GM03348 (cell line): ENCODE data around the gene NMRAL1.

Source experiments
- DNase-seq: peaks from one replicate; pipeline ENCODE4 v3.0.0; 2012; ENCODE audit warnings: low spot score

NMRAL1 gene

DNA sequence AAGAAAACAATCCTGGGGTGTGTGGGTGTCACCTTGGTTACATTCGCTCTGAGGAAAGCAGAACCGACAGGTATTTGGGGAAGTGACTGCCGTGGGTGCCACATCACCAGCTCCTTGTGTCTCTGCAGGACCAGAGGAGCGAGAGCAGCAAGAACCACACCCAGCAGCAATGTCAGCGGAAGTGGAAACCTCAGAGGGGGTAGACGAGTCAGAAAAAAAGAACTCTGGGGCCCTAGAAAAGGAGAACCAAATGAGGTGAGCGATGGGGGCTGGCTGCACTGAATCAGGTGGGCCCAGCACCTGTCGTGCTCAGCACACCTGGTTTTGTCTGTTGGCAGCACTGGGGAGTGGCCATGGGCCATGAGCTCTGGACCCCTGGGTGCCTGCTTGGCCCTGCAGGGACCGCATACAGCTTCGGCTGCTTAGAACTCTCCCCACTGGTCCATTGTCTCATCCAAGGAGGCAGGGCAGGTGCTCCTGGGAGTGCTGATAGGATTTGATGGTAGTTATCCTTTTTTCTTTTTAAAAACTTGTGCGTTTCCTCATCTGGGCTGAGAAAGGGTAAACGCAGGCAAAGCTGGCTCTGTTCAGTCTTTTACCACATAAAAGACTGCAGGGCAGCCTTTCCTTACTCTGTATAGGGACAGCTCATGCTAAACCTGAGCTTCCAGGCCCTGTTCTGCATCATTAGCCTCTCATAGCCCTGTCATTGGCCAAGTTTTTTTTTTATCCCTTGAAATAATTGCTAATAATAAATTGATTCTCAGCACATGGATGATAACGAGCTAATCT, 31.1 kb upstream of the NMRAL1 start:
- no peak for DNase-seq

DNA sequence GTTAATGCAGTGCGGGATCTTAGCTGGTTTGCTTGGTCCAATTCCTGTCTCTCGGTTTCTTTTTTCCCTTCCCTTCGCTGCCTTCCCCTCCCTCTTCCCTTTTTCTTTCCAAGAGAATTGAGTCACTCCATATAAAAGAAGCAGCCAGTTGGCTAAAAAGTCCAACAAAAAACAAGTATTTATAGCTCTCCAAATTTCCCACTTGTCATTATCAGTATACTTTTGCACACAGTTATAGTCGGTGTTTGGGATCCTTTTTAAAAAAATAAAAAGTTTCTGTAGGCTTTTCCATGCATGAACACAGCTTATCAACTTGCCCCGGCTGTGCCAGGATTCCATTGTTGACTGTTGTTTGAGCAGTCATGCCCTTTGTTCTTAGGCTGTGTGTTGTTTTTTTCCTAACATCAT, 26.6 kb upstream of the NMRAL1 start:
- DNase-seq = peak; percentile 58

DNA sequence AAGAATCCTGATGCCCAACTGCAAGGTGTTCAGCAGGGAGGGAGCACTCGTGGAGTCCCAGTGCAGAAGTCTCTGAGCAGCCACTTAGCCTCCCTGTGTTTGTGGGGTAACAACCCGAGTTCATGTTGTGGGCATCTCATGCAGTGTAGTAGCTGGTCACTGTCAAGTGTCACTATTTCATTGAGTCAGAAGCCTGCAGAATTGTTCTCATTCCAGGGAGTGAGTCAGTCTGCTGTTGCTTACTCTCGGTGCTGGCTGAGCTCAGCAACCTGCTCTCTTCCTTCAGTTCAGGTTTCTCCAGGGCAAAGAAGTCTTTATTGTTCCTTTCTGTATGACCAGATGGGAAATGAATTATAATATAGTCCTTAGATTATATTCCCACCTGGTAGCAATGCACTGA, 25.8 kb upstream of the NMRAL1 start:
- DNase-seq = peak; percentile 86

DNA sequence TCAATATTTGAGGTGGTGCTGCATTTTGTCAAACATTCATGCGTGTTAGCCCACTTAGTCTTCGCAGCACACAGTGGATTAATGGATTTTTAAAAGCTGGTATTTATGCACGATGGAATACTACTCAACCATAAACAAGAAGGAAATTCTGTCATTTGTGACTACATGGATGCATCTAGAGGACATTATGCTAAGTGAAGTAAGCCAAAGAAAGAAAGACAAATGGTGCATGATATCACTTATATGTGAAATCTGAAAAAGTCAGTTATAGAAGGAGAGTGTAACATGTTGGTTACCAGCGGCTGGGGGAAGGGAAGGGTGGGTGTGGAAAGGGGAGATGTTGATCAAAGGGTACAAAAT, 24.8 kb upstream of the NMRAL1 start:
- DNase-seq = no peak

DNA sequence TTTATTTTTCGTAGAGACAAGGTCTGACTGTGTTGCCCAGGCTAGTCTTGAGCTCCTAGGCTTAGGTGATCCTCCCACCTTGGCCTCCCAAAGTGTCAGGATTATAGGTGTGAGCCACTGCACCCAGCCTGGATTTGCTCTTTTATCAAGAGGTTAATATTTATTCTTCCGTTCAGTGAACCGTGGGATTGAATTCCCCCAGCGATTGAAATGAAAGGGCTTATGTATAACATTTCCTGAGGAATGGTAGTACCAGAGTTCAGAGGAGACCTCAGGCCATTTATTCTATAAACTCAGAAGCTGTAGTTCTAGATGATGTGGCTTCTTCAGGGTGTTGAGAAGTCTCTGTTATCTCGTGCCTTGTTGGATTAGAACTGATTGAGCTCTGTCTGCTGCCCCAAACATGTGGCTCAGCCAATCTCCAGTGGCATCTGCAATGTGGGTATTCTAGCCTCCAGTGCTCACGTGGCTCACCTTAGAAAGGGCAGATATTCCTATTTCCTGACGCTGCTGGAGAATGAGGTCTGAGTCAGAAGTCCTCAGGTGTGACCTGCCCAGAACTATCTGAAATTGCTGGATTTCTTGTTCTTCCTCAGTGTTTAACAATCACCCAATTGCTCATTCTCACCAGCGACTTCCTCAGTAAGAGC, 24.2 kb upstream of the NMRAL1 start:
- DNase-seq = no peak

DNA sequence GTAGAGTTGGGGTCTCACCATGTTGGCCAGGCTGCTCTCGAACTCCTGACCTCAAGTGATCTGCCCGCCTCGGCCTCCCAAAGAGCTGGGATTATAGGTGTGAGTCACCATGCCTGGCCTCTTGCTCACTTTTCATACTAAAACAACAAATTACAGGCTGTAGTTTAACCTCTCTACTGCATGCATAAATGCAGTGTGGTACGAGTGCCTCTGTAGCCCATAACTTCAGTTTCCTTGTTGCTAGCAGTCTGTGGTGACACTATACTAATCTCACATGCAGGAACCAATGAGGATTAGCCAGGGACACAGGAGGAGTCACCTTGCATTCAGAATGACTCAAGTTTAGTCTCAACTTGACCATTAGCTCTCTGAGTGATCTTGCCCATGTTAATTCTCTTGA, 21.9 kb upstream of the NMRAL1 start:
- DNase-seq = no peak

DNA sequence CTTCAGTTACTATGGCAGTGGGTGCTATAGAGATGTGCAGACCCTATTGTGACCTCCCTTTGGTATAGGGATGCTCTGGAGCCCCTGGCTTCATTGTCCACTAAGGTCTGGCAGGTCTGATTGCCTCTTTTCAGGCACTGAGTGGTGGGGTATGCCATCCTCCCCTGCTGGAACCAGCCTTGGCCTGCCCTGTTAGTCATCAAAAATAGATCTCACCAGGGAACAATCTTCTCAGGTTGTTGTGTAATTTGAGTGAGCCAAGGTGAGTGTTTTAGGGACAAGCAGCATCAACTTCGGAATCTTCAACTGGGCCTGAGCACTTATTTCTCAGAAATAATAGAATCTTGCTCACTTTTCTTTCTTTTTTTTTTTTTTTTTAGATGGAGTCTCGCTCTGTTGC, 21.3 kb upstream of the NMRAL1 start:
- DNase-seq = no peak

DNA sequence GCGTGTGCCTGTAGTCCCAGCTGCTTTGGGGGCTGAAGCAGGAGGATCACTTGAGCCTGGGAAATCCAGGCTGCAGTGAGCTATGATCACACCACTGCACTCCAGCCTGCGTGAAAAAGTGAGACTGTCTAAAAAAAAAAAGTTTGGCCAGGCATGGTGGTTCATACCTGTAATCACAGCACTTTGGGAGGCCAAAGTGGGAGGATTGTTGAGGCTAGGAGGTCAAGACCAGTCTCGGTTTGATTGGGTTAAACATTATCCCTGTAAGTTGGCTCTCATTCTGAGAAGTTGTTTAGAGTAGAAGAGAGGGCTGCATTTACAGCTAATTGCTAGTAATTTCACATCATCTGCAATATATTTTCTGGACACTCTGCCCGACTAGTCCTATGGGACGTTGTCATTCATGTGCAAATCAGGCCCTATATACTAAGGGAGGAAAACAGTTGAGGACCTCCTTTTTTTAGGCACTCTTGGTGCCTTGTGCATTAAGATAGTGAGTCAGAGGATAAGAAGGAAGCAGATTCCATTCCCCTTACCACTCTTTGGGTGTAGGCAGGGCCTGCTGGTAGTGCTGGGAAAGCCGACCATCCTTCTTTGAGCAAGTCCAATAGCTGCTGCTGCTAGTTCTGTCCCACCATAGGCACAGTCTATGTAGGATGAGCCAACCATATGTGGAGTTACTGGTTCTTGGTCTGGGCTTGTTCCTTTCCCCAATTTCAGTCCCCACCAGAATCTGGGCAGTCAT, 20.5 kb upstream of the NMRAL1 start:
- peak; percentile 68 for DNase-seq

DNA sequence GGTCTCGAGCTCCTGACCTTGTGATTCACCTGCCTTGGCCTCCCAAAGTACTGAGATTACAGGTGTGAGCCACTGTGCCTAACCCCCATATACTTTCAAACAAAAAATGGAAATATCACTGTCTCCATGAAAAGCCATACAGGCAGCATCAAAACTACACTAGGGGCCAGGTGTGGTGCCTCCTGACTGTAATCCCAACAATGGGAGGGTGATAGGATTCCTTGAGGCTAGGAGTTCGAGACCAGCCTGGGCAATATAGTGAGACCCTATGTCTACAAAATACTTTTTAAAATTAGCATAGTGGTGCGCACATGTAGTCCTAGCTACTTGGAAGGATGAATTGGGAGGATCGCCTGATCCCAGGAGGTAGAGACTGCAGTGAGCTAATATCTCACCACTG, 17.5 kb upstream of the NMRAL1 start:
- DNase-seq = no peak

DNA sequence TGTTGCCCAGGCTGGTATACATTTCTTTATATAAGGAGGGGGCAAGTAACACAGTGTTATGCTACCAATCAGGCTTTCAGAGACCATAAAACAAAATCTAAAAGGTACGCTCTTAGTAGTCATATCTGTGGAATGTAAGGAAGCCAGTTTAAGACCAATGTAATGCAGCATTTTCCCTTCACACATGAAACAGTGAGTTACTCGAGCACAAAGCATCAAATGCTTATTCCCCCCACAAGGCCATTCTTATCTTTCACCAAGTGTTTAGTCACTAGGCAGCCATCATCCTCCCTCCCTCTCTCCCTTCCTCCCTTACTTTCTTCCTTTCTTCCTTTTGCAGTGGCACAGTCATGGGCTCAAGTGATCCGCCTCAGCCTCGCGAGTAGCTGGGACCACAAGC, 14.6 kb upstream of the NMRAL1 start:
- DNase-seq = peak; percentile 78

DNA sequence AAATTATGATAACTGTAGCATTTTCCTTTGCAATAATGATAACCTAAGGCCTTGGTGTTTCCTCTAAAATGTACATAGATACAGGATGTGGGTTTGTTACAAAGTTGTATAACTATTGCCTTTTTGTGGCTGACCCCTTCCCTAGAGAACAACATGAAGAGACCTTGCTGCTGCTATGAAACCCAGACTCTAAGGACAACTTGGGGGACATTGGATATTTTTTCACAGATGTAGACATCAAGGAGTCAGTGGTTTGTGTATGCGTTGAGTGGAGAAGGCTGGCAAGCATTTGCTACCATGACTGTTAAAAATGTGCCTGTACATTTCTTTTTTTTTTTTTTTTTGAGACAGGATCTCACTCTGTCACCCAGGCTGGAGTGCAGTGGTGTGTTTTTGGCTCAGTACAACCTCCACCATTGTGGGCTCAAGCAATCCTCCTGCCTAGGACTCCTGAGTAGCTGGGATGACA, 14.1 kb upstream of the NMRAL1 start:
- no peak for DNase-seq

DNA sequence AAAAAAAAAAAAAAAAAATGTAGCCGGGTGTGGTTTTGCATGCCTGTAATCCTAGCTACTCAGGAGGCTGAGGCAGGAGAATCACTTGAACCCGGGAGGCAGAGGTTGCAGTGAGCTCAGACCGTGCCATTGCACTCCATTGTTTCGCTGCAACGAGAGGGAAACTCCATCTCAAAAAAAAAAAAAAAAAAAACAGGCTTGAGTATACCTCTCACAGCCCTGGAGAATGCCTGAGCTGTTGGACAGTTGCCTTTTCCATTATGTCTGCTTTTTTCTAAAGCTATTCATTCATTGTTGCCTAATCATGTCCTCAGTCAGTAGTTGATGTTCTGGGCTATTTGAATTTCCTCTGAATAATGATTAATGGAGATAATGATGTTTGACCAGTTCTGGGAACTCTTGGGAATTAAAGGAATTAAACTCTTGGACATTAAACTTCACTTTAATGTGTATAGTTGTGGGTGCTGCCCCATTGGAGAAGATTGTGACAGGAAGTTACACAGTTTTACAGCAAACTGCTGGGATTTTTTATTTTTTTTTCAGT, 13.6 kb upstream of the NMRAL1 start:
- DNase-seq = peak; percentile 67

DNA sequence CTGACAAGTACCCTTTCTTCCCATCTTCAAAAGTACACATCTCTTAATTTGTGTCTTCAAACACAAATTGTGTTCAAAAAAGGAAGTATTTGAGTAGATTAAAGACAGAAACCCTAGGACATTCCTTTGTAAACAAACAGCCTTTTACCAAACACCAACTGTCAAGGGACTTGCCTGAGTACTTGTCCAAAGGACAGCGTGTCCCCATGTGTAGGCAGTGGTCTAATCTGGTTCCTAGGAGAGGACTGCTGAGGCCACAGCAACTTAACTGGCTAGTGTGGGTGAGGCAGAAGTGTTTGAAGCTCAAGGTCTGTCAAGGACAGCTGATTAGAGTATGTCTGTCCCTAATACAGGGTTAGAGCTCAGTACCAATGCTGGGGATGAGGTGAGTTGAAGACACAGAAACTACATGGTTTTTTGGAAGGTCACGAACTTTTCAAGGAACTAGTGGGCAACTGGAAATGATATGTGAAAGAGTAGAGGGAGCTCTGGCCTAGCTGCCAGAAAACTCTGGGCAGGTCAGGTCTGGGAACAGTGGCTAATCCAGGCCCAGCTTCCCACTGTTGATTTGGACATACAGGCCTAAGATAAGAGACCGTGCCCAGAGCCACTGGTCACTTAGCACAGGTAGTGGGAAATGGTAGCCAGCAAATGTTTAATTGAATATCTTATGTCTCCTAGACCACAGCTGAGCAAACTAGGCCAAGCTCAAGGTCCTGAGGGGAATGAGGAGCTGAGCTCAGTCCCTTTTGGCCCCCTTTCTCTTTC, 11.9 kb upstream of the NMRAL1 start:
- DNase-seq = no peak

DNA sequence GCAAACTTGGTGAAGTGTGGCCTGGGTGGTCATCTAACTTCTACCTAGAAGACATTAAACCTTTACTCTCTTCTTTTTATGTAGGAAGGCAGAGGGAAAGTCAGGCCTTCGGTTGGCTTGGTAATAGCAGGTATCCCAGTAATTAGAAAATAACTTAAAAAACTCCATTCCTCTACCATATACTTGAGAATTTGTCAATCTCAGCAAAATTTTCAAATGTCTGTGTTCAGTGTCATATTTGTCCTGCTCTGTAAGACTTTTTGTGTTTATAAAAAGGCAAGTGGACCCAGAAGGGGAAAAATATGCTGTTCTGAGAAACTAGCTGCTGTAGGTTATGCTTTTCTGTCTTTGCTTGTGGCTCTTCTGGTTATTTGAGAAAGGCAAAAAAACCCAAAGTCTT, 7.5 kb upstream of the NMRAL1 start:
- no peak for DNase-seq

DNA sequence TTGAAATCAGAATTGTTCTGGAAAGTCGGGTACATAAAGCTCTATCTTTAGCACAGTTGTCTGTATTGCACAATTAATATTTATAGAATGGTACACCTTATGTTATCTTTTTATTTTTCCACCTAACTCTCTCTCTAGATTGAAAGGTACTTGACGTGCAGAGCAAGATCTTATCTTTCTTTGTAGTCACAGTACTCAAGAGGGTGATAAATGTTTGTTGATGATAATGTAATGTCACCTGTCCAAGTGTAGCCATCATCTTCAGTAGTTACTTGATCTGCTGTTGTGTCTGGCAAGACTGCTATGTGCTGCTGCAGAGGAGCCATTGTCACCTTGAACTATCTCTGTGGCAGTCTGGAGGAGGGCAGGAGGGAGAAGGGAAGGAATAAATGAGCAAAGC, 7.1 kb upstream of the NMRAL1 start:
- DNase-seq = no peak

DNA sequence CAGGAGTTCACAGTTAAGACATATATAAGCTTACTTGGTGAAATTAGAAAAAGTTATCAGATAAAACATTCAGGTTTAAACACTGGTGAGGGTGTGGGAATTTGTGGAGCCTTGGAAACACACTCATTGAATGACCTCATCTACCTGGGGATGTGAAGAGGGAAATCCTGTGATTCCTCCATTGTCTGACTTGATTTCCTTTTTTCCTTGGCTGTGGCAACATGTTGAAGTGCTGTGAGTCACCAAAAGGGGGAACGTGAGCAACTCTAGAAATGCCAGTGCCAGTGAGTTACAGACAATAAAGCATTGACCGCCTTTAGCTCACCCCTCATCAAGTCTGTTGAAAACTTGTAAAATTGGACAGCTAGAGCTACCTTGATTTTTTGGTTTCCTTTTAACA, 3.5 kb upstream of the NMRAL1 start:
- DNase-seq = peak; percentile 46

DNA sequence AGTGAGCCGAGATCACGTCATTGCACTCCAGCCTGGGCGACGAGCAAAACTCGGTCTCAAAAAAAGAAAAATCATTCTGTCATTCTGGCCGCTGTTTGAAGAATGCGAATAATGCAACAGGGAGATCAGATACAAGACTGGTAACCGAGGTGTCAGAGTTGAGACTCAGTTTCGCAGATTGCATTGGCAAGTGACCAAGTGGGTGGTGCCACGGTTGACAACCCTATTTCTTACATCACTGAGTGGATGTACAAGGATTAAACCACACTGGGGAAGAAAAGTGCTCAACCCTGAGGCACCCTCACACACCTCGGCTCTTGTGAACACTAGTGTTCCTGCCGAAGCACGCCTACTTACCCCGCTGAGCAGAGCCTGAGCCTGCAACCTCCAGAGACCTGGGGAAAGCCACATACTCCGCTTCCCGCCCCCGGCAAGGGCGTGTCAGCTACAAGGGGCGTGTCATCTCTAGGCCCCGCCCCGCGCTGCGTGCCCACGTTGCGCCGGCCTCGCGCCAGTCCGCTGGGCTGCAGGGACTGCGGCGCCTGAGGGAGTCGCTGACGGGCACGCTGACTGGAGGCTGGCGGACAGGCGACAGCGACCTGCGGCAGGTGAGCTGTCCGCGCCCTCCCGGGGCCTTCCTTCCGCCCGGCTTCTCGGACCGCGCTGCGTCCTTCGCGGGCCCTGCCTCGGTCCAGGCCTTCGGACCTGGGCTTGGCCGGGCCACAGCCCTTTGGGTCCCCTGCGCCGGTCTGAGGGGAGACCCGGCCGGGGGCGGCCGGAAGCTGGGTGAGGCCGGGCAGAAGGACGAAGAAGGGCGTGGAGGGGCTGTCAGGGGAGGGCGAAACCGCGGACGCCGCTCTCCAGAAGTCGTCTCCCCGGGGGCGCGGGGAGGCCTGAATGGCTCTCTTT, 1.7 kb upstream of the NMRAL1 start, which contains the start of gene HMOX2:
Gene HMOX2, plus strand, starts transcription at position 519 of the 909 bp plus-strand sequence. CDS start 29,127 bp downstream, outside the sequence.
- DNase-seq = peak; percentile 97

DNA sequence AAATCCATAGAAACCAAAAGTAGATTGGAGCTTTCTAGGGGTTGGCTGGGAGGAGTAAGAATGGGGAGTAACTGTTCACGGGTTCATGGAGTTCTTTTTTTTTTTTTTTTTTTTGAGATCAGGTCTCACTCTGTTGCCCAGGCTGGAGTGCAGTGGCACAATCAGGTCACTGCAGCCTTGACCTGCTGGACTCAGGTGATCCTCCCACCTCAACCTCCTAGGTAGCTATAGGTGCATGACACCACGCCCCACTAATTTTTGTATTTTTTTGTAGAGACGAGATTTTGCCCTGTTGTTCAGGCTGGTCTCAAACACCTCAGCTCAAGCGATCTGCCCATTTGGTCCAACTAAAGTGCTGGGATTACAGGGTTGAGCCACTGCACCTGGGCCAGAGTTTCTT, 1.5 kb downstream of the NMRAL1 start:
- DNase-seq = no peak

DNA sequence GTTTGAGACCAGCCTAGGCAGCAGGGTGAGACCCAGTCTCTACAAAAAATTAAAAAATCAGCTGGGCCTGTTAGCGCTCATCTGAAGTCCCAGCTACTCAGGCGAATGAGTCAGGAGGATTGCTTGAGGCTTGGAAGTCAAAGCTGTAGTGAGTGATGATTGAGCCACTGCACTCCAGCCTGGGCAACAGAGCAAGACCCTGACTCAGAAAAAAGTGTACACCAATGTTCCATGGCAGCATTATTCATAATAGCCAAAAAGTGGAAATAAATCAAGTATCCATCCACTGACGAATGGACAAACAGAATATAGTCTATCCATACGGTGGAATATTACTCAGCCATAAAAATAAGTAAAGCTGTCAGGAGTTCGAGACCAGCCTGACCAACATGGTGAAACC, 2.6 kb downstream of the NMRAL1 start:
- no peak for DNase-seq

DNA sequence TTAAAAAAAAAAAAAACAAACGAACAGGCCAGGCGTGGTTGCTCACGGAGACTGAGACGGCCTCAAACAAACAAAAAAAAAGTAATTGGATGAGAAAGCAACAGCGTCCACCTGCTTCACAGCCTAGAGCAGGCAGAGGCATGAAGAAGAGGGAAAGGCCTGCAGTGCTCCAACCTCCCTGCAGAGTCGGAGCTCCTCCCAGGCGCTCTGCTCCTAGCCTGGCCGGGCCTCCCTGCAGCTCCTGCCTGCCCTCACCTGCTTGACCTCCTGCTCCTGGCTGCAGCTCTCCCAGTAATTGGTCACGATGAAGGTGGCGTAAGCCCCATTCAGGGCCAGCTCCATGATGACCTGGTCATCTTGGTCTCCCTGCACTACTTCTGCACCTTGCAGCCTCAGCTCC, 5.5 kb downstream of the NMRAL1 start:
- no peak for DNase-seq

DNA sequence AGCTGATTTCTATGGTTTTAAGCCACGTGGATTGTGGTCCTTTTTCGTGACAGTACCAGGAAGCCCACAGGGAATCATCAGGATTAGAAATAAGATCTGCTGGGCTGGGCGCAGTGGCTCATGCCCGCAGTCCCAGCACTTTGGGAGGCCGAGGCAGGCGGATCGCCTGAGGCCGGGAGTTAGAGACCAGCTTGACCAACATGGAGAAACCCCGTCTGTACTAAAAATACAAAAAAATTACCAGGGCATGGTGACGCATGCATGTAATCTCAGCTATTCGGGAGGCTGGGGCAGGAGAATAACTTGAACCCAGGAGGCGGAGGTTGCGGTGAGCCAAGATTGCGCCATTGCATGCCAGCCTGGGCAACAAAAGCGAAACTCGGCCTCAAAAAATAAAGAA, 6.5 kb downstream of the NMRAL1 start:
- DNase-seq = no peak
